Uterus (tissue), 4 donors: ENCODE measurements around the gene GLIS2. TPM values are rescaled to one million over a fixed set of nuclear protein-coding genes. Genes with fewer than 3 reads are reported as not detected.

Source experiments
- DNase-seq, 2 donors: peaks; one replicate each; pipeline ENCODE4 v3.0.0-alpha.2; 2019 to 2020
- H3K27ac ChIP-seq, 2 donors: fragments of 200-600 bp; sonication (generic); 1 replicate in 1 of 2; 2 replicates in 1 of 2; pipeline ENCODE4 v1.5.1; 2016 to 2018
- H3K27me3 ChIP-seq, 2 donors: fragments of 200-600 bp; sonication (generic); one replicate each; pipeline ENCODE4 v1.5.1; 2018 to 2019; ENCODE audit warnings: control low read depth in 1 of 2
- H3K36me3 ChIP-seq, 2 donors: fragments of 200-600 bp; sonication (generic); one replicate each; pipeline ENCODE4 v1.5.1; 2019; ENCODE audit warnings: control low read depth in 1 of 2
- H3K4me1 ChIP-seq, 2 donors: fragments of 200-600 bp; sonication (generic); one replicate each; pipeline ENCODE4 v1.5.1; 2018 to 2019; ENCODE audit warnings: control low read depth in 1 of 2
- H3K4me3 ChIP-seq, 2 donors: fragments of 200-600 bp; sonication (generic); 1 replicate in 1 of 2; 2 replicates in 1 of 2; pipeline ENCODE4 v1.5.1; 2018 to 2019; ENCODE audit warnings: mild to moderate bottlenecking in 1 of 2
- H3K9me3 ChIP-seq, 2 donors: fragments of 200-600 bp; sonication (generic); one replicate each; pipeline ENCODE4 v1.5.1; 2019; ENCODE audit warnings: control low read depth in 1 of 2
- POLR2A ChIP-seq, 2 donors: fragments of 450-650 bp; IDR thresholded peaks; one replicate each; pipeline ENCODE4 v1.6.1; 2016; ENCODE audit warnings: antibody characterized with exemption in 2 of 2, mild to moderate bottlenecking in 1 of 2, moderate library complexity in 1 of 2
- intact Hi-C: fragments of 100-400 bp; cut with DNase I; formaldehyde crosslinking; loops from one replicate; pipeline ENCODE4 v1.15.1; 2023; ENCODE audit warnings: low total_unique reads
- total RNA-seq, 4 donors: library from RNA; depleted of rRNA in 3 of 4; stranded (reverse); fragments of >200 nt in 3 of 4; gene quantifications; one replicate each; pipeline versions ENCODE4 v1.1.0 to v1.2.4, GENCODE V29; 2014 to 2023
- TF ChIP-seq, protein P1 (sequence below), 4 experiments: fragments of 200-600 bp in 2 of 4; fragments of 450-650 bp in 2 of 4; sonication (generic) in 2 of 4; IDR thresholded peaks; one replicate each; pipeline ENCODE4 v1.5.1; 2016 to 2019; ENCODE audit warnings: antibody characterized with exemption in 4 of 4, mild to moderate bottlenecking in 2 of 4, moderate library complexity in 1 of 4
- donor health status: DM: yes; HTN: yes; CAD: no.

Gene GLIS2
- total RNA-seq, 4 donors from 2014 or later: 2.9 to 55.8 (median 5.1) TPM

DNA sequence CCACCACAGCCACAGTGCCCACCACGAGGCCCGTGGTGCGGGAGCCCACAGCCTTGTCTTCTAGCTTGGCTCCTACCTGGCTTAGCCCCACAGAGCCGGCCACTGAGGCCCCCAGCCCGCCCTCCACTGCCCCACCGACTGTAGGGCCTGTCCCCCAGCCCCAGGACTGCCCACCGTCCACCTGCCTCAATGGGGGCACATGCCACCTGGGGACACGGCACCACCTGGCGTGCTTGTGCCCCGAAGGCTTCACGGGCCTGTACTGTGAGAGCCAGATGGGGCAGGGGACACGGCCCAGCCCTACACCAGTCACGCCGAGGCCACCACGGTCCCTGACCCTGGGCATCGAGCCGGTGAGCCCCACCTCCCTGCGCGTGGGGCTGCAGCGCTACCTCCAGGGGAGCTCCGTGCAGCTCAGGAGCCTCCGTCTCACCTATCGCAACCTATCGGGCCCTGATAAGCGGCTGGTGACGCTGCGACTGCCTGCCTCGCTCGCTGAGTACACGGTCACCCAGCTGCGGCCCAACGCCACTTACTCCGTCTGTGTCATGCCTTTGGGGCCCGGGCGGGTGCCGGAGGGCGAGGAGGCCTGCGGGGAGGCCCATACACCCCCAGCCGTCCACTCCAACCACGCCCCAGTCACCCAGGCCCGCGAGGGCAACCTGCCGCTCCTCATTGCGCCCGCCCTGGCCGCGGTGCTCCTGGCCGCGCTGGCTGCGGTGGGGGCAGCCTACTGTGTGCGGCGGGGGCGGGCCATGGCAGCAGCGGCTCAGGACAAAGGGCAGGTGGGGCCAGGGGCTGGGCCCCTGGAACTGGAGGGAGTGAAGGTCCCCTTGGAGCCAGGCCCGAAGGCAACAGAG, 66.3 kb downstream of the GLIS2 start:
- no peaks in the 10 kb centered on the region for H3K9me3 ChIP-seq
- H3K27me3 ChIP-seq: no peaks in the 10 kb centered on the region
- no peak for DNase-seq
- H3K27ac ChIP-seq: peak overlapping the region in 1 of 2 donors; percentile 68
- no peaks in the 10 kb centered on the region for H3K36me3 ChIP-seq
- peaks cover 0 to 25% of the 10 kb centered on the region in 2 donors for H3K4me1 ChIP-seq
- no peak for TF ChIP-seq POLR2A (IDR thresholded peaks at IDR 0.05)
- TF ChIP-seq, protein P1, sequence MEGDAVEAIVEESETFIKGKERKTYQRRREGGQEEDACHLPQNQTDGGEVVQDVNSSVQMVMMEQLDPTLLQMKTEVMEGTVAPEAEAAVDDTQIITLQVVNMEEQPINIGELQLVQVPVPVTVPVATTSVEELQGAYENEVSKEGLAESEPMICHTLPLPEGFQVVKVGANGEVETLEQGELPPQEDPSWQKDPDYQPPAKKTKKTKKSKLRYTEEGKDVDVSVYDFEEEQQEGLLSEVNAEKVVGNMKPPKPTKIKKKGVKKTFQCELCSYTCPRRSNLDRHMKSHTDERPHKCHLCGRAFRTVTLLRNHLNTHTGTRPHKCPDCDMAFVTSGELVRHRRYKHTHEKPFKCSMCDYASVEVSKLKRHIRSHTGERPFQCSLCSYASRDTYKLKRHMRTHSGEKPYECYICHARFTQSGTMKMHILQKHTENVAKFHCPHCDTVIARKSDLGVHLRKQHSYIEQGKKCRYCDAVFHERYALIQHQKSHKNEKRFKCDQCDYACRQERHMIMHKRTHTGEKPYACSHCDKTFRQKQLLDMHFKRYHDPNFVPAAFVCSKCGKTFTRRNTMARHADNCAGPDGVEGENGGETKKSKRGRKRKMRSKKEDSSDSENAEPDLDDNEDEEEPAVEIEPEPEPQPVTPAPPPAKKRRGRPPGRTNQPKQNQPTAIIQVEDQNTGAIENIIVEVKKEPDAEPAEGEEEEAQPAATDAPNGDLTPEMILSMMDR (IDR thresholded peaks at IDR 0.05): no peak
- intact Hi-C loops: no loop called here
- no peak overlapping the region for H3K4me3 ChIP-seq

DNA sequence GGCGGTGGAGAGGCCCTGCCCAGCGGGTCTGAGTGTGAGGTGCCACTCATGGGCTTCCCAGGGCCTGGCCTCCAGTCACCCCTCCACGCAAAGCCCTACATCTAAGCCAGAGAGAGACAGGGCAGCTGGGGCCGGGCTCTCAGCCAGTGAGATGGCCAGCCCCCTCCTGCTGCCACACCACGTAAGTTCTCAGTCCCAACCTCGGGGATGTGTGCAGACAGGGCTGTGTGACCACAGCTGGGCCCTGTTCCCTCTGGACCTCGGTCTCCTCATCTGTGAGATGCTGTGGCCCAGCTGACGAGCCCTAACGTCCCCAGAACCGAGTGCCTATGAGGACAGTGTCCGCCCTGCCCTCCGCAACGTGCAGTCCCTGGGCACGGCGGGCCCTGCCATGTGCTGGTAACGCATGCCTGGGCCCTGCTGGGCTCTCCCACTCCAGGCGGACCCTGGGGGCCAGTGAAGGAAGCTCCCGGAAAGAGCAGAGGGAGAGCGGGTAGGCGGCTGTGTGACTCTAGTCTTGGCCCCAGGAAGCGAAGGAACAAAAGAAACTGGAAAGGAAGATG, 67.0 kb downstream of the GLIS2 start:
- peaks cover 0 to 23% of the 10 kb centered on the region in 2 donors for H3K4me1 ChIP-seq

DNA sequence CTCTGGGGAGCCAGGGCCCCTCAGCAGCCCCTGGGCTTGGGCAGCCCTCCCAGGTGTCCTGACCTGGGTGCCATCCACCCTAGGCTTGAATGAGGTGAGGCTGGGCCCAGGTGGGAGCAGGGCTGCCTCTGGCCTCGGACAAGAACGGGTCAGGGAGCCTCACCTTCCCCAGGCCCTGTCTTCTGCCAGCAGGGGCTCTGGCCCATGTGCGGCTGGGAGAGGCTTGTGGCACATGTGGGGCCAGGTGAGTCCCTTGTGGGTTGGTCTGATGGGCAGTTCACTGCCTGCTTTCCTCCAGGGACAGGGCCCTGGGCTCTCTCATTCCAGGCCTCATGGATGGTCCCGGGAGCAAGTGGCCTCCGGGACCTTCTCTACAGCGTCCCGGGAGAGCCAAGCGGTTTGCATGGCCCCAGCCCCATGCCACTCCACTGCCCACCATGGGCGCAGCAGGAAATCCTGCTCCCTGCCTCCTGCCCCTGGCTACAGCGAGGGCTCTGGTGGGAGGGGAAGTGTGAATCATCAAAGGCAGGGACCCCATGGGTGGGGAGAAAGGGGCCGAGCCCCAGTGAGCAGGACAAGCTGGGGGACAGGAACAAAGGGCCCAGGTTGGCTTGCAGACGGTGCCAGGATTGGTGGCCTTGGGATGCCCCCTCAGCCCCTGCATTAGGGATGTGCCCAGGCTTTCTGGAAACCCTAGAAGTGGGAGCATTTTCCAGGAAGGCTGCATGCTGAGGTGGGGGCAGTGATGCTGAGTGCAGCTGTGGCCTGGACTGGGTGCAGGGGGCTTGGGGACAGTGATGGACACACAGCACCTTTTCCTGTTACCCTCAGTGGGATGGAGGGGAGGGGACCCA, 68.0 kb downstream of the GLIS2 start:
- H3K27me3 ChIP-seq: no peaks in the 10 kb centered on the region
- H3K27ac ChIP-seq: peak overlapping the region; percentile 46 to 68
- no peaks in the 10 kb centered on the region for H3K36me3 ChIP-seq
- DNase-seq: no peak
- no peaks in the 10 kb centered on the region for H3K9me3 ChIP-seq
- intact Hi-C loops: no loop called here
- no peak overlapping the region for H3K4me3 ChIP-seq
- peaks cover 0 to 19% of the 10 kb centered on the region in 2 donors for H3K4me1 ChIP-seq
- TF ChIP-seq, protein P1 (IDR thresholded peaks at IDR 0.05): no peak
- no peak for TF ChIP-seq POLR2A (IDR thresholded peaks at IDR 0.05)

More for the DNA sequence above, 67.0 kb downstream of the GLIS2 start:
- H3K4me3 ChIP-seq: no peak overlapping the region
- peak overlapping the region in 1 of 2 donors; percentile 68 for H3K27ac ChIP-seq
- no peak for DNase-seq
- H3K36me3 ChIP-seq: no peaks in the 10 kb centered on the region
- TF ChIP-seq, protein P1 (IDR thresholded peaks at IDR 0.05): no peak
- TF ChIP-seq POLR2A (IDR thresholded peaks at IDR 0.05): no peak
- intact Hi-C loops: no loop called here
- no peaks in the 10 kb centered on the region for H3K9me3 ChIP-seq
- no peaks in the 10 kb centered on the region for H3K27me3 ChIP-seq

DNA sequence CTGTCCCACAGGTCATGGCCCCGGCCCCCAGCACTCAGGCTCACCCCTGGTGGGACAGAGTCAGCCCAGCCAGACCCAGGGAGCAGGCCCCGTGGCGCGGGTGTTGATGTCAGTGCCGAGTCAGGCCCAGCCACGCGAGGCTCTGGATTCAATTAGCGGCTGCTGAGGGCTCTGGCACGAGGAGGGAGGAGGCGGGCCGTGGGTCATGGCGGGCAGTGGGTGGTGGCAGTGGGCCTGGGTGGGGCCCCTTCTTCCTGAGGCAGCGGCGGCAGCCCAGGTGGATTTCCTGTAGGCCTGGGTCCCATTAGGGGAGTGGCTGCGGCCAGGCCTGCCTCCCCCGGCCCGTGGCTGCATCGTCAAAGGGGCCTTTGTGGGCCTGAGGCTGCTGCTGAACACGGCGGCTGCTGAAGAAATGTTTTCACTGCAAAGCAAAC, 68.7 kb downstream of the GLIS2 start:
- H3K9me3 ChIP-seq: no peaks in the 10 kb centered on the region
- no peaks in the 10 kb centered on the region for H3K27me3 ChIP-seq
- intact Hi-C loops: no loop called here
- H3K27ac ChIP-seq: peak overlapping the region; percentile 46 to 68
- peaks cover 0 to 22% of the 10 kb centered on the region in 2 donors for H3K4me1 ChIP-seq
- no peak for TF ChIP-seq POLR2A (IDR thresholded peaks at IDR 0.05)
- TF ChIP-seq, protein P1 (IDR thresholded peaks at IDR 0.05): no peak
- DNase-seq: peak in 1 of 2 donors; percentile 54
- no peaks in the 10 kb centered on the region for H3K36me3 ChIP-seq
- no peak overlapping the region for H3K4me3 ChIP-seq
